HCT116 (cell line): Measurements from ENCODE around the gene NXPH2.

Source experiments
- CEBPB ChIP-seq: IDR thresholded peaks from 2 replicates; pipeline ENCODE4 v1.6.1; 2012; ENCODE audit warnings: low read depth
- CTCF ChIP-seq, 3 experiments: fragments of 200-600 bp in 1 of 3; sonication (generic) in 1 of 3; IDR thresholded peaks in 2 of 3; conservative IDR thresholded peaks in 1 of 3; 2 replicates each; pipeline ENCODE4 v1.5.1; 2012 to 2017; ENCODE audit warnings: low read depth in 2 of 3, low read length in 2 of 3, antibody characterized with exemption in 1 of 3, borderline replicate concordance in 1 of 3, control low read depth in 1 of 3, mild to moderate bottlenecking in 1 of 3, mixed read lengths in 1 of 3, mixed run types in 1 of 3, moderate library complexity in 1 of 3; ENCODE audit not compliant: insufficient read depth in 1 of 3
- EZH2 ChIP-seq: fragments of 200-600 bp; sonication (generic); IDR thresholded peaks from 2 replicates; pipeline ENCODE4 v1.6.1; 2017; ENCODE audit warnings: antibody characterized with exemption, mixed run types
- EZH2phosphoT487 ChIP-seq: fragments of 200-600 bp; IDR thresholded peaks from 2 replicates; pipeline ENCODE4 v1.6.1; 2018; ENCODE audit warnings: antibody characterized with exemption, borderline replicate concordance
- JUND ChIP-seq: IDR thresholded peaks from 2 replicates; pipeline ENCODE4 v1.6.1; 2012
- POLR2A ChIP-seq: IDR thresholded peaks from 2 replicates; pipeline ENCODE4 v1.7.0; 2011; ENCODE audit warnings: borderline replicate concordance; ENCODE audit not compliant: insufficient read depth, insufficient read length; ENCODE audit errors: extremely low read depth
- POLR2AphosphoS5 ChIP-seq: IDR thresholded peaks from 2 replicates; pipeline ENCODE4 v1.6.1; 2011; ENCODE audit warnings: mild to moderate bottlenecking, low read depth, low read length, moderate library complexity
- RAD21 ChIP-seq: IDR thresholded peaks from 2 replicates; pipeline ENCODE4 v1.6.1; 2012; ENCODE audit warnings: low read depth, mild to moderate bottlenecking
- SIN3A ChIP-seq: IDR thresholded peaks from 2 replicates; pipeline ENCODE4 v1.6.1; 2012; ENCODE audit warnings: low read depth
- SP1 ChIP-seq: IDR thresholded peaks from 2 replicates; pipeline ENCODE4 v1.6.1; 2012; ENCODE audit warnings: low read depth
- TCF7L2 ChIP-seq: IDR thresholded peaks from 2 replicates; pipeline ENCODE4 v1.7.0; 2011; ENCODE audit warnings: borderline replicate concordance, inconsistent platforms; ENCODE audit not compliant: insufficient read depth, insufficient read length; ENCODE audit errors: extremely low read depth
- YY1 ChIP-seq: IDR thresholded peaks from 2 replicates; pipeline ENCODE4 v1.6.1; 2011; ENCODE audit warnings: low read length, low read depth, moderate library complexity, mild to moderate bottlenecking; ENCODE audit not compliant: insufficient replicate concordance; ENCODE audit errors: extremely low read depth
- TF ChIP-seq, protein P1 (sequence below): IDR thresholded peaks from 2 replicates; pipeline ENCODE4 v1.6.1; 2012
- TF ChIP-seq, protein P2 (sequence below): IDR thresholded peaks from 2 replicates; pipeline ENCODE4 v1.6.1; 2012

DNA sequence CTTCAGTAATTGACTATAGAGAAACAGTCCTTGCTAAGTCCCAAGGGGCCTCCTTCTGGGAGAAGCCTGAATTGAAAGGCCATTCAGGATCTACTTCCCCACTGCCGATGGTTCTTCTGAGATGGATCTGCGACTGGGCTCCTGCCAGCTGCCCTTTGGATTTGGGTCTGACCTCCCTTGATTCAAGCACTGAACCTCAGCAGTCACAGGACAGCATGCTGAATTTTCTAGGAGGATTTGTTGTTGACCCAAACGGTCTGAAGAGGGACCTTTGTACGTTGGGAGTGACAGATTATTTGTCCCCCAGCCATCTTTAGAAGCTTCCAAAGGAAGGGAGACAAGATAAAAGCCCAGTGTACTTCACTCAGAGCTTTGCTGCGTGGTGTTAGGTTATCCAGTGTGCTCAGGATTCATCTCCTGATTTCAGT is 67.1 kb downstream of the NXPH2 start:
- TF ChIP-seq RAD21 (peak; percentile 30; the same call in 1 of the 2 replicates), CTCF (IDR thresholded peaks at IDR 0.05 in 2 of 3, conservative IDR thresholded peaks at IDR 0.05 in 1 of 3; ENCODE audit: borderline replicate concordance in 1 of 3, insufficient read depth in 1 of 3, low read depth in 2 of 3, low read length in 2 of 3) (0 out of 6 replicates have a peak, but pooled peaks of 1 of the 3 experiments have one; percentile 16), EZH2 (no peak), POLR2A (no peak), CEBPB (no peak), POLR2AphosphoS5 (no peak), SIN3A (no peak), SP1 (no peak), TCF7L2 (no peak), EZH2phosphoT487 (no peak), JUND (no peak), YY1 (no peak)
- TF ChIP-seq, protein P1, sequence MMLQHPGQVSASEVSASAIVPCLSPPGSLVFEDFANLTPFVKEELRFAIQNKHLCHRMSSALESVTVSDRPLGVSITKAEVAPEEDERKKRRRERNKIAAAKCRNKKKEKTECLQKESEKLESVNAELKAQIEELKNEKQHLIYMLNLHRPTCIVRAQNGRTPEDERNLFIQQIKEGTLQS, result no peak
- TF ChIP-seq, protein P2, sequence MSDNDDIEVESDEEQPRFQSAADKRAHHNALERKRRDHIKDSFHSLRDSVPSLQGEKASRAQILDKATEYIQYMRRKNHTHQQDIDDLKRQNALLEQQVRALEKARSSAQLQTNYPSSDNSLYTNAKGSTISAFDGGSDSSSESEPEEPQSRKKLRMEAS, result no peak
